COLO668 (cell line): ENCODE data around the gene CFHR1.
A peak's percentile ranks its signal among the peaks of the same experiment; 100 is the strongest.
"Not testable (repeated sequence)": the region's sequence is repeated elsewhere in the genome, so short reads cannot be mapped to it uniquely, and the experiment has no call there.

Experiments used
- DNase-seq: peaks from one replicate; lab custom pipeline; 2025; ENCODE audit not compliant: unreplicated experiment; lab: John Stamatoyannopoulos, UW

Gene CFHR1

GRCh38 chr1:196819531-196819930, at the start of gene CFHR1:
Gene CFHR1, plus strand, starts transcription at chr1:196819731. Its CDS starts 114 bp downstream, at chr1:196819845.
- not testable (repeated sequence) for DNase-seq

GRCh38 chr1:196769823-196770222, 49.7 kb upstream of the CFHR1 start:
- DNase-seq: not testable (repeated sequence)

- no peak for DNase-seq
These were observed 45.8 kb upstream of the CFHR1 start for GRCh38 chr1:196773713-196774112.

GRCh38 chr1:196774175-196774574, 45.4 kb upstream of the CFHR1 start:
- no peak for DNase-seq

GRCh38 chr1:196774603-196775002, 44.9 kb upstream of the CFHR1 start, which contains the start of gene CFHR3:
Gene CFHR3, plus strand, starts transcription at chr1:196774840. Its CDS starts 47 bp downstream, at chr1:196774887.
- no peak for DNase-seq

- no peak for DNase-seq
These were observed 41.9 kb upstream of the CFHR1 start for GRCh38 chr1:196777603-196778002.

- no peak for DNase-seq
These were observed 40.4 kb upstream of the CFHR1 start for GRCh38 chr1:196779093-196779492.

GRCh38 chr1:196791252-196791651, 28.3 kb upstream of the CFHR1 start:
- DNase-seq: not testable (repeated sequence)

GRCh38 chr1:196794103-196794502, 25.4 kb upstream of the CFHR1 start:
- DNase-seq: peak; percentile 78

GRCh38 chr1:196797891-196798290, 21.6 kb upstream of the CFHR1 start:
- DNase-seq: no peak

GRCh38 chr1:196801920-196802319, 17.6 kb upstream of the CFHR1 start:
- DNase-seq: not testable (repeated sequence)

- no peak for DNase-seq
These were observed 10.8 kb upstream of the CFHR1 start for GRCh38 chr1:196808529-196809235.

- peak; percentile 64 for DNase-seq
These were observed 2.1 kb upstream of the CFHR1 start for GRCh38 chr1:196817442-196817841.

- DNase-seq: peak; percentile 10
These were observed 8.3 kb downstream of the CFHR1 start for GRCh38 chr1:196827860-196828259.

- not testable (repeated sequence) for DNase-seq
These were observed 30.3 kb downstream of the CFHR1 start for GRCh38 chr1:196849613-196850492.

- DNase-seq: no peak
These were observed 36.5 kb downstream of the CFHR1 start for GRCh38 chr1:196856053-196856452.

GRCh38 chr1:196857188-196857587, 37.7 kb downstream of the CFHR1 start:
- DNase-seq: no peak

GRCh38 chr1:196858811-196859210, 39.3 kb downstream of the CFHR1 start:
- no peak for DNase-seq

- no peak for DNase-seq
These were observed 40.9 kb downstream of the CFHR1 start for GRCh38 chr1:196860323-196860884.

GRCh38 chr1:196861429-196861828, 41.9 kb downstream of the CFHR1 start:
- no peak for DNase-seq

- no peak for DNase-seq
These were observed 47.4 kb downstream of the CFHR1 start for GRCh38 chr1:196866974-196867373.

- peak; percentile 36 for DNase-seq
These were observed 53.9 kb downstream of the CFHR1 start for GRCh38 chr1:196873385-196873784.
